OCI-M1 (cell line): ENCODE data around the gene KDM2B.

Experiments used
- DNase-seq: peaks from one replicate; lab custom pipeline; 2025; lab: John Stamatoyannopoulos, UW

Gene KDM2B

DNA sequence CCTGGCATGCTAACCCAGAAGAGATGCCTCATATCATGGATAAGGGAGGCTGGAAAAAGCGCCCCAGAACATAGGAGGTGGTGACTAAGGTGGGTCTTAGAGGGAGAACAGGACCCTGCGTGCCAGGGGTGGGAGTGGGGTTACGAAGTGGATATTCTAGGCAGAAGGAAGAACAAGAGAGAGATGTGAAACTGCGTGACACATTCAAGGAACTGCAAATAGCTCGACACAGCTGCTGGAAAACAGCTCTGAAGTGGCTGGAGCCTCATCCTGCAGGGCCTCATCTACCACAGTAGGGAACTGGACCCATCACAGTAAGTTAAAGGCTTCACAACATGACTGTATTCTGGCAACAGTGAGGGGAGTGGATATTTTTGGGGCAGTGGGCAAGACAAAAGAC lies 119.8 kb downstream of the KDM2B start:
- no peak for DNase-seq

- no peak for DNase-seq
These were observed 124.3 kb downstream of the KDM2B start for GRCh38 chr12:121456551-121456950.

- DNase-seq, result no peak
These were observed 124.9 kb downstream of the KDM2B start for GRCh38 chr12:121455766-121456420.

DNA sequence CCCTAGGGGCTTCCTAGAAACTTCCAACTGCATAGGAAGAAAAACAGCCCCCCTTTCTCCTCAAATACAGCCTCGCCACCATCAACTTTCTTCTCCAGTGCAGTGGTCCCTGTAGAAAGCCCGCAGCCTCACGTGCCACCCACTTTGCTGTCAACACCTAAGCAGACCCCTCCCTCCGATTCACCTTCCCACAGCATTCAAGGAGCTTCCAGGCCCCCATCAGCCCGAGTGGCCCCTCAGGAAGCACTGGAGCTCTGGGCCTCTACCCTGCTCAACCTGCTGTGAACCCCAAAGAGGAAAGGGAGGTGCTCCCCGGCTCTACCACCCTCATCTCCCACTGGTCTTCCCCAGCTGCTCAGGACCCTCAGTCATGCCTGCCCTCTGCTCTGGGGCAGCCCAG lies 125.9 kb downstream of the KDM2B start:
- no peak for DNase-seq

- no peak for DNase-seq
These were observed 127.2 kb downstream of the KDM2B start for GRCh38 chr12:121453629-121454028.

- DNase-seq, result no peak
These were observed 127.8 kb downstream of the KDM2B start for GRCh38 chr12:121452985-121453360.

GRCh38 chr12:121452340-121452984 lies 128.4 kb downstream of the KDM2B start:
- no peak for DNase-seq

GRCh38 chr12:121451961-121452339 lies 128.9 kb downstream of the KDM2B start:
- DNase-seq, result peak; percentile 35

GRCh38 chr12:121448771-121449315 lies 132.0 kb downstream of the KDM2B start:
- DNase-seq, result no peak

- DNase-seq, result no peak
These were observed 134.1 kb downstream of the KDM2B start for GRCh38 chr12:121446750-121447149.

DNA sequence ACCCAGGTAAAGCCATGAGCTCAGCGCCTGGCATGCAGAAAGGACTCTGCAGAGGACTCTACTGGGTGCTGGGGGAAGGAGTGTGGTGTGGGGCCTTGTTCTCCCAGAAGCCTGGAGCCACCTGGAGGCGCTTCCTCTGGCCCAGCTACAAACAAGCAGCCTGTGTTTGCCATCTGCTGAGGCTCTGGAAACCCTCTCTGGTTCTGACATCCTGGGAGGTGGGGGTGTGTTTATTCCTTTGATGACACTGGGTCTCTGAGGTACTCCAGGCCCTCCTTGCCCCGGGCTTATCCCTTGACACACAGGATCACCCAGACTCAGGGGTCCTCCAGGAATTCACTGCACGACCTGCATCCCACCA lies 136.0 kb downstream of the KDM2B start:
- no peak for DNase-seq

DNA sequence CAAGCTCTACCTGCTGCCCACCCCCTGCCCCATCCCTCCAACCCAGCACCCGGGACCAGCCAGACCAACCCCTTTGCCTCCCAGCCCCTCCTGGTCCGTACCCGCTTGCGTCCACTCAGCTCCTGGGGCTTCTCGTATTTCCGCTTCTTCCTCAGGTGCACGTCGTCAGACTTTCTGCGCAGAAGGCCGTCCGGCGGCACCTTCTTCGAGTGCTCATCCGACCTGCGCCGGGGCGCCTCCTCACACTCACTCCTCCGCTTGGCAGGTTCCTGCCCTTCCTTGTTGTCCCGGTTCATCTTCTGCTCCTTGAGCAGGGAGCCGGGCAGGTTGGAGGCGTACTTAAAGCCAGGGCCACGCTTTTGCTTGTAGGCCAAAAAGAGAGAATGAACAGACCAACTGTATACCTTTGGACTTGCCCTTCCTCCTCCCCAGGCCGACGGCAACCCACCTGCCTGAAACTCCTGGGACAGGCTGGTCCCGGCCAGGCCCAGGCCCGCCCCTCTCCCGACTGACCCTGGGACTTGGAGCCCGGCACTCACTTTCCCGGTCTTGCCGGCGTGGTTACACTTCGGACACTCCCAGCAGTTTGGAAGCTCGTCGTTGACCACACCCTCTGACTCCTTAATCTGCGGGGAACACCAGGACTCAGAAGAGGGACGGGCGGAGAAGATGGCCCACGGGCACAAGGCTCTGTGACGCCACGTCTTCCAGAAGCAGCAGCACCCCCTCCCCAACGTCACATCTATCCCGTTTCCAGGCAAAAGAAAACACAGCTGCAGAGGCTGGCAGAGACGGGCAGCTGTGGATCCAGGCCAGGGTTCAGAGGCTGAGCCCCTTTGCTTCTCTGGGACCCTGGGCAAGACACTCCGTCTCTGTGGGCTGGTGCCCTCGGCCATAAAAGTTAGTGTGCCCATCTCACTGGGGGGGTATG lies 136.6 kb downstream of the KDM2B start:
- no peak for DNase-seq

DNA sequence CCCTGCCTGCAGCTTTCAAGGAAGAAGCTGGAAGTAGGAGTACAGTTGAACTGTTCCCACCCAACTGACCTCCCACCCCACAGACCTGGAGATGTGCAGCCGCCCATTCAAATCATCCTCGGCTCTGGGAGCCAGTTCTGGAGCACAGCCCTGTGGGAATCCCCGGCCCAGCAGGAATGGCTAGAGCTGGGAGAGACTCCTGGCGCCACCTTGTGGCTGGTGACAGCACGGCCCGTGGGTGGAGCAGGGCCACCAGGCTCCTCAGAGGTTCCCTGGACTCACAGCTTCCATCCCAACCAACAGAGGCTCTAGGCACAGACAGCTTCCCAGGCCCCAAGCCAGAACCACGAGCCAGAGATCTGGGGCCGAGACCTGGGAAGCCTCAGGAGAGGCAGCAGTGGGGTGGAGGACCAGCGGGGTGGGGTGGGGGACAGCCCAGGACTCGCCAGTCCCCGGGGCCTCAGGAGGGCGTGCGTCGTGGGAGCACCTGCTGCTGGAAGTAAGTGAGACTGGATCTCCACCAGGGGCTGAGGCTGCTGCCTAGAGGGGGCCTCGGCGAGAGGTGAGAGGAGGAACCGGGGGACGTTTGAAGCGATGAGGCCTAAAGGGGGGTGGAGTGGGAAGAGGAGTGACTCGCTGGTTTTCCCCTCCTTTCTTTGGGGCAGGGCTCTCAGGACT lies 137.5 kb downstream of the KDM2B start:
- peak; percentile 77 for DNase-seq

- no peak for DNase-seq
These were observed 138.5 kb downstream of the KDM2B start for GRCh38 chr12:121442028-121442948.

DNA sequence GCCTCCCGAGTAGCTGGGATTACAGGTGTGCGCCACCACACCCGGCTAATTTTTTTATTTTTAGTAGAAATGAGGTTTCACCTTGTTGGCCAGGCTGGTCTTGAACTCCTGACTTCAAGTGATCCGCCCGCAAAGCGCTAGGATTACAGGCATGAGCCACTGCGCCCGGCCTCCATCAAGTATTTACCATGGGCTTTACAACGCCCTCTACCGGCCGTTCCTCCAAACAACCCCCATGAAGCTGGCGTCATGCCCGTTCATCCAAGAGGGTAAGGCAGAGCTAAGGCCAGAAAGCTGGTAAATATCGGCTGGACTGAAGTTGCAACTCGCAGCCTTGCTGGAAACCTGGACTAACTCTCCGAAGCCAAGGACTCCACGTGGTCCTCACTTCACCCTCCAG lies 139.3 kb downstream of the KDM2B start:
- peak; percentile 6 for DNase-seq

GRCh38 chr12:121440768-121441167 lies 140.1 kb downstream of the KDM2B start:
- DNase-seq, result no peak

- DNase-seq, result no peak
These were observed 141.1 kb downstream of the KDM2B start for GRCh38 chr12:121439715-121440114.

DNA sequence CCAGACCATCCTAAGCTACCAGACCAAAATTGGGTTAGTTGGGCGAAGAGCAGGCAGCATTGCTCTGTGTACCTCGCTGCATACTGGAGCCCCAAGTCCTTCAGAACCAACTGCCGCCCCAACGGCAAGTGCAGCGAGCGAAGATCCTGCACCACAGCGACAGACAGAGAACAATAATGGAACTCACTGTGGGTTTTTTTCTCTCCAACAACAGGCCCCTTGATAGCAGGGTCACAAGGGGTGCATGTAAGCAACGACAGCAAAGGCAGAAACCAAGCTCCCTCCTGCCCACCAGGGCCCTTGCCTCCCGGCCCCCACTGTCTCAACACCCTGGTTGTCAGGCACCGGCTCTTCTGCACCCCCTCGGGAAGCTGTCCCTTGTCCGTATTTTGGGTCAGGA lies 141.9 kb downstream of the KDM2B start:
- DNase-seq, result no peak

- DNase-seq, result no peak
These were observed 144.1 kb downstream of the KDM2B start for GRCh38 chr12:121436706-121437105.

- no peak for DNase-seq
These were observed 147.9 kb downstream of the KDM2B start for GRCh38 chr12:121432740-121433480.
